ENCODE measurements around the gene KBTBD12.

GRCh38 chr3:127948211-127948610 is 33.2 kb downstream of the KBTBD12 start:
- no peak for TF ChIP-seq CTCF (IDR thresholded peaks at IDR 0.05)
- TF ChIP-seq POLR2AphosphoS5 (IDR thresholded peaks at IDR 0.05): no peak
- no peak for TF ChIP-seq EP300 (IDR thresholded peaks at IDR 0.05; ENCODE audit: low read depth)
- no peak for TF ChIP-seq POLR2A (IDR thresholded peaks at IDR 0.05)

Data from transverse colon (tissue), 4 donors.